RCC 7860 (cell line): ENCODE data around the gene DYSF.
A peak's percentile ranks its signal among the peaks of the same experiment; 100 is the strongest.

Experiments used
- DNase-seq: peaks from one replicate; pipeline ENCODE4 v3.0.0-alpha.2; 2015; ENCODE audit warnings: low spot score
- FAIRE-seq: peaks from 2 replicates; lab custom pipeline; 2012; peaks lifted over from hg19 to GRCh38; lab: Jason Lieb, UNC

DYSF gene

DNA sequence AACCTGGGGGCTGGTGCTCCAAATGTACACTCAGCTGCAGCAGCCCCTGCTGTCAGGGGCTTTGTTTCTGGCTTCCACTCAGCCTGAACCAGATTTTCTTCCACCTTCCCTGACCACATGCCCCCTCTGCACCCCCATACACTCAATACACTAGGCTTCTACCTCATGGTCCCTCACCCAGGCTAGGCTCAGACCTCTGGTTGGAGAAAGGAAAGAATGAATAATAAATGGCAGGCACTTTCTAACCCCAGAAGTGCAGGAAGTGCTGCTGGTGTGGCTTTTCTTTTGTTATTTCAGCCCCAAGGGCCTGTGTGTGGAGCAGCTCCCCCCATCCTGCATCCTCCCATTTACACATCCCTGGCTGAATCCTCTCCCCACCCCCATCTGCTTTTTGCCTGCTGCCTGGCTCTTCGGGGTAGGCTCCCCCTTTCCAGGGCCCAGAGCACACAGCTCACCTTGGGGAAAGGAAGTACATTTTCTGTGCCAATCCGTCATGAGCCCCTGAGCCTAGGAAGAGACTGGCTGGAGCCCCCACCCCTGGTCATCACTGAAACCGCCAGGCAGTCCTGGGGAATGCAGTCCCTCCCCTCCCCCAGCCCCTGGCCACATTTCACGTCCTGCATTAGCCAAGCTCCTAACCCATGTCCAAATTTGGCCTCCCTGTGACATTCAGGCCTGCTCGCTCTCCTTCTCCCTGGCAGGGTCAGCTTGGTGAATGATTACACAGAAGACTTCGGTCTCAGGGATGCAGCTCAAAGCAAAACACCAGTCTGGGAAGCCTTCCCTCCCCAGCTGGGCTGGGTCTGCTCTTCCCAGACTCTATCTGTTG lies 2.6 kb downstream of the DYSF start:
- FAIRE-seq = peak; percentile 37

DNA sequence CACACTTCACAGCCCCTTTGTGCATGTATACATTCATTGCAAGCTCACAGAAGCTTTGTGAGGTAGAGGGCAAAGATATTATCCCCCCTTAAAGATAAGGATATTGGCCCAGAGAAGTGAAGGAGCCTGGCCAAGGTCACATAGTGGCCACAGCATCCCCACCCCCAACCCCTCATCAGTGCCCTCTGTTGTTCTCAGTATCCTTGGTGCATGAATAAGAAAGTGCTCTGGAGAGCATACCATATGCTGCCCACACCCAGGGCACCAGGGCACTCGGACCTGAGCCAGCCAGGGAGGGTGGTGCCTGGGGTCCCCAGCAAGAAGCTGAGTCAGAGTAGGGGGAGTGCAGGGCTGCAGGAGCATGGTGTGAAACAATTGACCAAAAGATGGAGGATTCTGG lies 3.3 kb downstream of the DYSF start:
- peak; percentile 46 for DNase-seq
- no peak for FAIRE-seq

More for the DNA sequence above, 2.6 kb downstream of the DYSF start:
- peak; percentile 58 for DNase-seq

DNA sequence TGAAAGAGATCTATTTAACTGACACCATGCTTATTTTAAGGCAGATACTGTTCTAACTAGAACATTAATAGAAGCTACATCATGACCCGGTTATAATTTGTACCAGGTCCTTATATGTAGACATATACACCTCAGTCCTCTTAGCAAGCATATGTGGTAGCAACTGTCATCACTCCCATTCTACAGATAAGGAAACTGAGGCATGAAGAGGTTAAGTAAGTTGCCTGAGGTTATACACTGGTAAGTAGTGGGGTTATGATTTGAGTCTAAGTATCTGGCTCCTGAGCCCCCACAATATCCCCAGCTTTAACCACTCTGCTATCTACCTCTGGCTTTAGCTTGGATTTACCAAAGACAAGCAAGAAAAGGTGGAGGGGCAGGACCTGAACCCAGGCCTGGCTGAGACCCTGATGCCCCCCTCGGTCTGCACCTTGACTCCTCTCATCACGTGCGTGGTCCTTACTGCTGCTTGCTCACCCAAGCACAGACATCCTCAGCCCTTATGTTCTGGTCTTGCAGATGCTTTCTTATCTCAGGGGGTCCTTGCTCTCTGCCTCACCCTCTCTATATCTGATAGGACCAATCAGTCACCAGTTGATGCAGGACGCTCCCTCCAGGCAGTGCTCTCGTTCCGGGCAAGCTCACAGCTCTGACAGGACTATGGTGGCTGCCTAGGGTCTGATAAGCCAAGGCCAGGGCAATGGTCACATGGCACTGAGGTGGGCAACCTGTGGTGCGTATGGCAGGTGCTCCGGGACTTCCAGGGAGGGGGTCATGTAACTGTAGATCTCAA lies 4.0 kb downstream of the DYSF start:
- FAIRE-seq = no peak
- DNase-seq = no peak

DNA sequence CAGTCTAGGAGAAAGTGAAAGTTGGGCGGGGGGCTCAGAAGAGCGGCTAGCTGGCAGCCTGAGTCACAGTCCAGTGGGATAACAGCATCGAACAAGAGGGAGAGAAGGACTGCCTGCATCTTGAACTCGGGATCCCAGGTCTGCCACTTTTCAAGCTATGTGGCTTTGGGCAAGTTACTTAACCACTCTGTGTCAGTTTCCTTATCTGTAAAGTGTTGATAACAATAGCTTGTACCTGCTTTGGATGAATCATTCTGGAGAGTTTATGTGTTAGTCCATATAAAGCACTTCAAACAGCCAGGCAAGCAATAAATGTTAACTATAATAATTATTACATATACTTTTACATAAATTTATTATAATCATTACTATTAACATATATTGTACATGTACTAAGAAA lies 4.6 kb downstream of the DYSF start:
- FAIRE-seq (peak; percentile 29), DNase-seq (no peak)

DNA sequence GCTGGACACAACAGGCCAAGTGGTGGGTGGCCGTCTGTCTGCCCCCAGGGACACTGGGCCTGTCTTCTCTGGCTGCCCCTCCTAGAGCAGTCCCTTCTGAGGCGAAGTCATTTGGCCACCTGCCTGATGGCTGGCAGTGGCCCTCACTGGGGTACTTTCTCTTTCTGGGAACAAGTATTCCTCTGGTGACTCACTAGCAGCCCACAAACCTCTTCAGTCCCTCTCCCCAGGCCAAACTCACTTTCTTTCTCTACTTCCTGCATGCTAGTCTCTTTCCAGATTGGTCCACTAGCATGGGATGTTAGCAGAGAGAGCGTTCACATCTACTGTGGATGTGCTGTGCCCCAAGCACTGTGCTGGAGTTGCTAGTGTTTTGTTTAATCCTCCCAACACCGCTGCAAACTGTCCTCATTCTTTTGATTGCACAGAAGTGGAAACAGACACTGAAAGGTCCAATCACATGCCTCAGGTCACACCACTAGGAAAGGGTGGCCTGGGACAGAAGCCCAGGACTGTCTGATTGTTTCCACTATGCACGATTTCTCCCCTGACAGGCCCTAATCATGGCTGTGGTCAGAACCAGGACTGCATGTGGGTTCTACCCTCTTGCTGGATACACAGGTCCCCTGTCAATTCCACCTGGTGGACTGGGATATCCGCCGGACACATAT lies 5.2 kb downstream of the DYSF start:
- DNase-seq (peak; percentile 53), FAIRE-seq (peak; percentile 77)

DNA sequence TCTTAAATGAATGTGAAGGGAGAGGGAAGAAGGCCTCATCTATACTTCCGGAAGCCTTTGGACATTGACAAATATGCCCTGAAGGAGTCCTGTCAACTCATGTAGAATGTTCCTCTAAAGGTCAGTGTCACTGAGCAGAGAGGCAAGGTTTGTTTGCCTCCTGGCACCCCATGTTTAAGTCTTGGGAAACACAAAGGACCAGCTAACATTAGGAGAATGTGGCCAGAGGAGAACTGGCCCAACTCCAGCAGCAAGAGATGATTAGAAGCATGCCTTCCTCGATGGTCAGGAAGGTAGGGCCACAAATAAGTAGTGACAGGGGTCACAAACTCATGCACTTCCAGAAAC lies 5.7 kb downstream of the DYSF start:
- no peak for FAIRE-seq
- no peak for DNase-seq

DNA sequence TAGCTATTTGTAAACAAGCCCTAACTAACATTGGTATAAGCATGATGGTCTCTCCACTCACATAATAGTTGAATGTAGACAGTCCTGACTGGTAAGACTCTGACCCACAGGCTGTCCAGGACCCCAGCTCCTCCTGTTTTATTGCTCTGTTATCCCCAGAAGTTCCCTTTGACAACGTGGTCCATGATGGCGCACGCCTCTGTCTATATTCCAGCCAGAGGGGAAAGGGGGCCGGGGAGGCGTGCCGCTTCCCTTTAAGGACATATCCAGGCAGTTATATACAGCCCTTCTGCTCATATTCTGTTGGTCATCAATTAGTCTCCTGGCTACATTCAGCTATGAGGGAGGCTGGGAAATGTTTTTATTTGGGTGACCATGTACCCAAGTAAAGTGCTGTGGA lies 6.7 kb downstream of the DYSF start:
- DNase-seq (no peak), FAIRE-seq (no peak)

DNA sequence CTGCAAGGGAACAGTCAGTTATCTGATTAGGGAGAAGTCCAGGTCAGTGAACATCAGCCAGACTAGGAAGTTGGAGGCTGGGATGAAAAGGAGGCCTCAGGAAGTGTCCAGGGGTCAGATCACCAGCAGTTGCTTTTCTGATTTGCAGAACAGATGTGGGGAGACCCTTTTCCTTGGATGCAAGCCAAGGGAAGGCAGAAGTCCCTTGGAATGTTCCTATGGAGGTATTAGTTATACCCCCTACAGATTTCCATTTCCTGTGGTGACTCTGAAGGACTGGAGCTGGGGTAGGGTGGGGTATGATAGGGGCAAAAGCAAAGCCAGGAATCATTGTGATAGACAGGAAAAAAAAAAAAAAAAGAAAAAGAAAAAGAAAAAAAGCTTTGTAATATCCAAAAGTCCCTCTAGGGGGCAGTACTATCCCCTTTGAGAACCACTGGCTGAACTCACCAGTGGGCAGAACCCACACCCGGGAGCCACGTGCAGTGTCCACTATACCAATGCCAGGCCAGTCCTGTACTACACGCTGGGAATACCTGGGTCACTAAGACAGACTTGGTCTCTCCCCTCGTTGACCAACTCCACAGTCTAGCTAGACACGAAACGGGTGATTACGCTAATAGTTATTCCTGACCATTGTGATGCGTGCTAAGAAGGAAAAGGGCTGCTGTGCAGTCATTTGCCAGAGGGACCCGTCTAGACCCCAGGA lies 7.4 kb downstream of the DYSF start:
- FAIRE-seq = no peak
- no peak for DNase-seq

DNA sequence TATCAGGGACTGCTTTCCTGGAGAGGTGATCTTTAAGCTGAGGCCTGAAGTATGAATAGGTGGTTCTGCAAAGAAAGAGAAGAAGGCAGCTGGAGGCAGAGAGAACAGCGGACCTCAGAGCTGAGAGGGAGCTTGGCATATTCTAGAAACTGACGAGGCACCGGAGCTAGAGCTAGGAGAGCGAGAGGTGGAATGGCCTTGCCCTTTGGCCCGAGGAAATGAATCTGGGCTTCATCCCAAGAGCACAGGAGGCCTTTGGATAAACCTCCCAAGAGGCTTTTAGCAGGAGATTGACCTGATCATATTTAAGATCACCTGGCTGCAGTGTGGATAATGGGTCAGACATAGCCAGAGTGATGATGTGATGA lies 7.9 kb downstream of the DYSF start:
- DNase-seq (no peak), FAIRE-seq (no peak)

DNA sequence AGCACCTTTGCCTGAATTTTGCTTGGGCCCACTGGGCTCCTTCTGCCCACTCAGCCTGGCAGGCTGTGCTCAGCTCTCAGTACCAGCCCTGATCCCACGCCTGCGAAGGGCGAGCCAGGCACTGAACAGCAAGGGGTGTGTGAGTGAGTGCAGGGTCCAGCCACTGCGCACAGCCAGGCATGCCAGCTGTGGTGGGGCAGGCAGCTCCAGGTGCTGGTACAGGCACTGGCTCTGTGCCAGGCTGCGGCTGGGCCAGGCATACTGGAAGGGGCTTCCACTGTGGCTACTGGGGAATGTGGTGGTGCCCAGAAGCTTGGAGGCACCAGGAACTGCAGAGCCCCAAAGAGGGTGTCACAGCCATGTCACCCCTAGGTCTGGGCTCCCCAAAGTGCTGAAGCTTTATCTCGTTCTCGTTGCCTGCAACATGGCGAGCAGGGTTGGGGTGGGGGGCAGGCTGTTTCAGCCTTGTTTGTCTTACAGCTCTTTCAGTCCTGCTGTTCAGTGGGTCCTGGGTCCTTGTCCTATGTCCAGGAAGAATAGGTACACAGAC lies 8.8 kb downstream of the DYSF start:
- FAIRE-seq = no peak

DNA sequence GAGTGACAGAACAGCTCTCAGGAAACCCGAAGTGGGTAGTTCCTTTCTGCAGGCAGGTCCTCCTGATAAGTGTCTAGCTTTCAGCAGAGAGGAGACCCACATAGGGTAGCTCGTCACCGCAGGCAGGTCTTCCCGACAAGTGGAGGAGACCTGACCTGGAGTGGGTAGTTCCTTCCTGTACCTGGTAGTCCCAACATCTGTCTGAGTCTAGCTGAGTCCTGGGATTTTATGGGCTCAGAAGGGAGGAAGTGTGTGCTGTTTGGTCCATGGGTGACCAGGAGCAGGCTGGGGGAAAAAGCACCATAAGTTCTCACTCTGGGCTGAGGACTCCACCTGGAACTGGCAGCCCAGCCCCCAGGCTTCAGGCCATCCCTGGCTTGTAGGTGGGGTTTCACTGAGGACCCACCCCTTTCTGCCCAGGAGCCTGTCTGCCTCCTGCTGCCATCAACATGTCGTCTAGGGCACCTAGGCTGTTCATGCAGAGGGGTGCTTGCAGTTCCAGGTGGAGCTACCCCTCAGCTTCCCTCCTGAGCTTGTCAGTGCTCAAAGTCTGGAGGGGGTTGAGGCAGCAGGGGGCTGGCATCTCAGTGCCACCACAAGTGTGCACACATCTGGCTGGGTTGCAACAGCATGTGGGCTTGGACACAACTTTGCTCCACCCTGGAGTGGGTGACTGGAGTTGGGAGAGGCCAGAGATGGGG lies 9.4 kb downstream of the DYSF start:
- DNase-seq (no peak), FAIRE-seq (no peak)

More for the DNA sequence above, 8.8 kb downstream of the DYSF start:
- no peak for DNase-seq

DNA sequence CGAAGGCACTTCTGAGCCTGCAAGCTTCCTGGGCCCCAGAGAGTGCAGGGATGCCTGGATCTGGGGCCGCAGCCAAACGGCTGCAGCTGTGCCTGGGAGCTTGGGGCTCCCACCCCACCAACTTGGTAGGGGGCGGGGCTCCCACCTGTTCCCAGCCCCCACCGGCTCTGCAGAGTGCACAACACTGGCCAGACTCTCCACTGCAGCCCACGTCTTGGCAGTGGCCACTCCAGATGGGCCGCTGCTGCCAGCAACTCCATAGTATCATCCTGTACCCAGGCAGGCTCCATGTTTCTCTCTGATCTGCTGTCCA lies 9.9 kb downstream of the DYSF start:
- no peak for DNase-seq

DNA sequence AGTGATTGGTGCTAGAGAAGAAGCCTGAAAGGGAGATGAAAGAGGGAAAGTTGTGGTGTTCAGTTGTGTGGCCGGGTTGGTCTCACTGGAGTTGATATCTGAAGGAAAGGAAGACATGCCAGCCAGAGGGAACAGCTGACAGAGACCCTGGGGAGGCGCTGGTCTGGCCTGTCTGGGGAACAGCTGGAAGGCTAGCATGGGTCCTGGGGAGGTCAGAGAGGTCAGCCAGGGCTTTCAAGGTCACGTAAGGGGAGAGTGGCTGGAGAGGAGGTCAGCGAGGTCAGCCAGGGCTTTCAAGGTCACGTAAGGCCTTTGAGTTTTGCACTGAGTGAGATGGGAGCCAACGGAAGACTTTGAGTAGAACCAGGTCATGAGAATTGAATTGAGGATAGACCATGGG lies 11.0 kb downstream of the DYSF start:
- DNase-seq (no peak), FAIRE-seq (no peak)

More for the DNA sequence above, 9.9 kb downstream of the DYSF start:
- no peak for FAIRE-seq

DNA sequence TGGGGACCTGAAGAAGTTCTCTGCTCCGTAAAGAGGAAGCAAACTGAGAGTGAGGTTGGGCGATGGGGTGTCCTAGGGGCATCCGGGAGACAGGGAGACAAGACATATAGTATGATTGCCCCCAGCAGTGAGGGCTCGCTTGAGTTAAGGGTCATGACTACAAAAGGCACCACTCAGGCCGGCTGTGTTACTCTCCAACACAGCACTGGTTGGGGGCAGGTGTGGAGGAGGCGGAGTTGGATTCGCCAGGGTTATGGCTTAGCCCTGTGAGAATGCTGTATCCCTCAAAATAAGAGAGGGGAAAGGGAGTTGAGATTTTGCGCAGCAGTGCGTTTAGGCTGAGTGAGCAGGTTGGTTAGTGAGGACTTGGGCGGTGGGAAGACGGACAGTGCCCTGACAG lies 12.0 kb downstream of the DYSF start:
- FAIRE-seq (no peak), DNase-seq (no peak)

DNA sequence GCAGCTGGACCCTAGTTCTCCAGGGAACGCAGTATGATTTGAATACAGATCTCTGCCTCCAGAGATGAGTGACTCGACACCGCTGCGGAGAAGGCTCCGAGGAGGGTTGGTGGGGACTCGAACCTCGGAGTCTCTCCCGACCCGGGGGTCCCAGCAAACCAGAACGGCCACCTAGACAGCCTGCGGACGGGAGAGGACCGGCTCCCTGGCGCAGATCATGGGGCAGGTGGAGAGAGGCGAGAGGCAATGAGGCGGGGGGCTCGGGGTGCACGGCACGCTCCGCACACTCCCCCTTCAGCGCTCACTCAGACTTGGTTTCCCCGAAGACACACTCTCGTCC lies 12.6 kb downstream of the DYSF start:
- no peak for FAIRE-seq
- no peak for DNase-seq

DNA sequence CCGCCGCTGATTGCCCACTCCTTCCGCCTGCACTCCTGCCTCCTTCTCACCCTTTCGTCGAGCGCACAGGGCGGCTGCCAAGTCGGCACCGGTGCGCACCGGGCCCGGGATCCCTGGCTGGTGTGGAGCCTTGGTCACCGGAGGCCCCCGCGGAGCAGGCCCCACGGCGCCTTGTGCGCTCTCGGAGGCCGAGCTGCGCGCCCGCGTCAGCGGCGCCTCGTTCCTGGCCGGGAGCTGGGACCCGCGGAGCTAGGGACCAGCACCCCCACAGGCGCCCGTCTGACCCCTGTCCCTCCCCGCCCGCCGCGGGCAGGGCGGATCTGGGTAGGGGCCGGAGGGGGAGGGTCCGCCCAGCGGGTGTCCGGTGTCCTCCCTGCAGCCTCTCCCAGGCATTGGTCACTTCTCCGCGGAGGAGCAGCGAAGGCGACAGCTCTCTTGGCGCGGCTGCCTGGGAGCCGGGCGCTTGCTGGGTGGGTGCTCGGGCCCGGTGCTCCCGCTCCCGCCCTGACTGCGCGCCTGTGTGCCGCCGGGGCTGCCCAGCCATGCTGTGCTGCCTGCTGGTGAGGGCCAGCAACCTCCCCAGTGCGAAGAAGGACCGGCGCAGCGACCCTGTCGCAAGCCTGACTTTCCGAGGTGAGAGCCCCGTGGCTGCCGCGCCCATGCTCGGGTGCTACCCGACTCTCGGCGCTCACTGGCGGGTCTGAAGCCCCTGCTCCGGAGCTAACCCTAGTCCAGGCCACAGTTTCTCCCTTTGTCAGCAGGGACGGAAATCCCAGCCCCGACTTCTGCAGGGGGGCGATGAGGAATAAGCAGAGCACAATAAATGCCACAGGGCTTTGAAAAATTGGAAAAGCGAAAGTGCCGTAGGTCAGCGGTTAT lies 13.2 kb downstream of the DYSF start:
- FAIRE-seq = no peak
- DNase-seq = no peak

DNA sequence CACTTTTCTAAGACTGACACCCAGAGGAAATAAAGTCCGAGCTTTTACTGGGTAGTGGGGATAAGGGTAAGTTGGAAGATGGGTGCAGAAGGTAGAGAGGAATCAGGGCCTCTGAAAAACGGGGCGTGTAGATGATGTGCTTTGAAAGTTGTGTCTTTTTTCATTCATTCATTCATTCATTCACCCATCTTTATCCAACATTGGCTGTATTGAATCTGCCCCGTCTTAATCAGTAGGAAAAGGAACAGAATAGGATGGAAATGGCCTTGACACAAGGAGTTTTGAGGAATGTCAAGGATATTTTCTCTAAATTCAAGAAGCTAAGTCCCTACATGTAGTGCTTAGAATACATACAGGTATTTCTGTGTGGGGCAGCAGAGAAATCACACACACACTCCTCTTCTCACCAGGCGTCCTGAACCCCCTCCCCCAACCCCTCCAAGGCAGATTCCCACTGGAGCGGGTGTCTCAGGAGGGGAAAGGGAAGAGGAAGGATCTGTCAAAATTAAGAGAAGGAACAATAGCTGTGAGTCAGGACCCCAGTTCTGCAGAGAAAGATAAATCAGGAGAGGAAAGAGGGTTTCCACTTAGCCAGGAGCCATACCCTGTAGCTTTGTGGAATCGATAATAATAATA lies 13.9 kb downstream of the DYSF start:
- DNase-seq (no peak), FAIRE-seq (no peak)

DNA sequence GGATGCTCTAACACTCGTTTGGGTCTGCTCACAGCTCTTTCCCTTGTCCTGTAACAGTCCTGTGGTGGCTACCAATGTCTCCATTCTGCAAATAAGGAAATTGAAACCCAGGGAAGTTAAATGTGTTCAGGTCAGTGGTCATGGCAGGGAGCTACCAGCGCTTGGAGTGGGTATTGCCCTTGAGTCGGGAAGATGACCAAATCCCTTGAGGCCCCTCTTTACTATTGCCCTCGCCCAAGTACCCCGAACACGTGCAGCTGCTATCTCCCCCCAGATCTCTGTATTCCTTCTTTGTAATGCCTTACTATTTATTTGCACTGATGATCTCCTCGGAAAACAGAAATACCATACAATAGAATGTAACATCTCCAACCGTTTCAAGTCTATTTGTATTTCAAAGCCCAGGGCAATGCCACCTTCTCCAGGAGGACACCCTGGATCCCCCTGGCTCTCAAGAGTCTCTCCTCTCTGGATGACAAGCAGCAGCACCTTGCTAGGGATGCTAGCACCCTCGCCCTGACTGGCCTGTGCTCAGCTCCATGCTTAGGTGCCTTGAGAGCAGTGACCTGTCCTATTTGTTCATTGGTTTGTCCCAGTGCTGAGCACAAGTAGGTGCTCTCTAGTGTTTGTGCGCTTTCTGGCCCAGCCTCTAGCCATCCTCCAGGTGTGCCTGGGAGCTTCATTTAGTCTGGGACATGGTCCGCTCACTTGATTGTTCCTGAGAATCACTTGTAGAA lies 15.1 kb downstream of the DYSF start:
- FAIRE-seq (no peak), DNase-seq (no peak)
